H1 (cell line): ENCODE data around the gene RPL21. TPM values are rescaled to one million over a fixed set of nuclear protein-coding genes. Genes with fewer than 3 reads are reported as not detected.

Experiments used
- CTCF ChIA-PET: fragments of 300-600 bp; sonication (Branson Sonifier 250); formaldehyde crosslinking; loops from one replicate; lab custom pipeline; 2021; ENCODE audit not compliant: partially characterized antibody; lab: Charles Lee
- POLR2A ChIA-PET: fragments of 300-600 bp; sonication (Branson Sonifier 250); formaldehyde crosslinking; loops from one replicate; lab custom pipeline; 2021; ENCODE audit warnings: inconsistent platforms; ENCODE audit not compliant: partially characterized antibody; lab: Charles Lee
- DNase-seq, 2 experiments: peaks; one replicate each; pipeline versions ENCODE4 v3.0.0 to v3.0.0-alpha.2; 2010 to 2022; ENCODE audit warnings: low spot score in 2 of 2, low read depth in 1 of 2, mixed read lengths in 1 of 2
- FAIRE-seq: peaks from 2 replicates; lab custom pipeline; 2011; peaks lifted over from hg19 to GRCh38; lab: Jason Lieb, UNC
- H2AFZ ChIP-seq: 2 replicates; pipeline ENCODE4 v1.8.1; 2012; ENCODE audit warnings: low read length, inconsistent platforms
- H2AK5ac ChIP-seq: 2 replicates; pipeline ENCODE4 v1.6.1; 2013; ENCODE audit warnings: low read depth, low read length
- H2BK120ac ChIP-seq: replicated peaks from 2 replicates; pipeline ENCODE3; 2013; ENCODE audit warnings: low read depth, low read length, inconsistent platforms
- H2BK12ac ChIP-seq: 2 replicates; pipeline ENCODE4 v1.6.1; 2013; ENCODE audit warnings: low read depth, low read length
- H2BK15ac ChIP-seq: 2 replicates; pipeline ENCODE4 v1.6.1; 2013; ENCODE audit warnings: low read length
- H2BK20ac ChIP-seq: 2 replicates; pipeline ENCODE4 v1.6.1; 2013; ENCODE audit warnings: low read length
- H2BK5ac ChIP-seq: 2 replicates; pipeline ENCODE4 v1.6.1; 2013; ENCODE audit warnings: low read depth, low read length
- H3K14ac ChIP-seq: 2 replicates; pipeline ENCODE4 v1.6.1; 2013; ENCODE audit warnings: inconsistent platforms; ENCODE audit not compliant: insufficient read length
- H3K18ac ChIP-seq: 2 replicates; pipeline ENCODE4 v1.6.1; 2013; ENCODE audit warnings: low read length; ENCODE audit errors: extremely low read depth
- H3K23ac ChIP-seq: 2 replicates; pipeline ENCODE4 v1.6.1; 2013; ENCODE audit warnings: inconsistent platforms; ENCODE audit not compliant: insufficient read length
- H3K23me2 ChIP-seq: 2 replicates; pipeline ENCODE4 v1.6.1; 2013; ENCODE audit warnings: low read depth, low read length
- H3K27ac ChIP-seq: 2 replicates; pipeline ENCODE4 v1.6.1; 2011; ENCODE audit warnings: low read depth, low read length, inconsistent platforms
- H3K27me3 ChIP-seq, 4 experiments: replicated peaks in 1 of 4; 1 replicate in 1 of 4; 2 replicates in 3 of 4; pipeline versions ENCODE4 v1.6.1 to v1.8.1; 2011 to 2013; ENCODE audit warnings: low read length in 3 of 4, mild to moderate bottlenecking in 3 of 4, inconsistent platforms in 2 of 4, mixed read lengths in 2 of 4, moderate library complexity in 1 of 4; ENCODE audit not compliant: control insufficient read depth in 3 of 4, insufficient read depth in 3 of 4; ENCODE audit errors: extremely low read depth in 1 of 4
- H3K36me3 ChIP-seq, 4 experiments: 2 replicates each; pipeline versions ENCODE4 v1.6.1 to v1.8.1; 2011 to 2013; ENCODE audit warnings: mild to moderate bottlenecking in 4 of 4, low read length in 3 of 4, moderate library complexity in 2 of 4, control low read depth in 1 of 4, inconsistent platforms in 1 of 4; ENCODE audit not compliant: insufficient read depth in 4 of 4, control insufficient read depth in 2 of 4
- H3K4ac ChIP-seq: replicated peaks from 2 replicates; pipeline ENCODE3; 2013; ENCODE audit warnings: low read length, low read depth, mixed read lengths, inconsistent platforms; ENCODE audit not compliant: insufficient read length
- H3K4me1 ChIP-seq, 4 experiments: replicated peaks in 1 of 4; 1 replicate in 1 of 4; 2 replicates in 3 of 4; pipeline versions ENCODE4 v1.6.1 to v1.8.1; 2011 to 2013; ENCODE audit warnings: low read length in 3 of 4, inconsistent platforms in 2 of 4, mixed read lengths in 1 of 4; ENCODE audit not compliant: insufficient read depth in 4 of 4, control insufficient read depth in 3 of 4
- H3K4me2 ChIP-seq, 2 experiments: 2 replicates each; pipeline versions ENCODE4 v1.6.1 to v1.8.1; 2011 to 2013; ENCODE audit warnings: low read depth in 2 of 2, low read length in 2 of 2, control low read depth in 1 of 2, inconsistent platforms in 1 of 2, mild to moderate bottlenecking in 1 of 2; ENCODE audit not compliant: insufficient read depth in 1 of 2
- H3K4me3 ChIP-seq, 4 experiments: fragments of 200-600, 300-600 bp in 1 of 4; sonication (generic), shearing (Covaris generic), sonication (Bioruptor Twin) in 1 of 4; 2 replicates each; pipeline versions ENCODE4 v1.5.1 to v1.8.1; 2011 to 2016; ENCODE audit warnings: low read length in 4 of 4, low read depth in 3 of 4, control low read depth in 2 of 4, inconsistent platforms in 2 of 4, mild to moderate bottlenecking in 2 of 4, mixed read lengths in 1 of 4, moderate library complexity in 1 of 4; ENCODE audit not compliant: insufficient read depth in 2 of 4; ENCODE audit errors: extremely low read depth in 1 of 4
- H3K56ac ChIP-seq: replicated peaks from 2 replicates; pipeline ENCODE3; 2013; ENCODE audit warnings: low read depth, mild to moderate bottlenecking, mixed read lengths, low read length, inconsistent platforms; ENCODE audit not compliant: insufficient read length
- H3K79me1 ChIP-seq: 2 replicates; pipeline ENCODE4 v1.6.1; 2013; ENCODE audit warnings: low read depth, low read length, control low read depth
- H3K79me2 ChIP-seq, 2 experiments: 2 replicates each; pipeline versions ENCODE4 v1.6.1 to v1.8.1; 2012 to 2013; ENCODE audit warnings: low read length in 2 of 2, mild to moderate bottlenecking in 2 of 2, inconsistent platforms in 1 of 2; ENCODE audit not compliant: insufficient read depth in 2 of 2, control insufficient read depth in 1 of 2
- H3K9ac ChIP-seq, 4 experiments: replicated peaks in 1 of 4; 1 replicate in 1 of 4; 2 replicates in 3 of 4; pipeline versions ENCODE4 v1.6.1 to v1.8.1; 2011 to 2013; ENCODE audit warnings: low read depth in 3 of 4, low read length in 3 of 4, control low read depth in 2 of 4, mild to moderate bottlenecking in 2 of 4, moderate library complexity in 2 of 4, inconsistent platforms in 1 of 4; ENCODE audit errors: extremely low read depth in 1 of 4
- H3K9me3 ChIP-seq, 2 experiments: 2 replicates each; pipeline versions ENCODE4 v1.6.1 to v1.8.1; 2012 to 2013; ENCODE audit warnings: mild to moderate bottlenecking in 2 of 2, moderate library complexity in 2 of 2, control low read depth in 1 of 2, inconsistent platforms in 1 of 2, low read depth in 1 of 2, low read length in 1 of 2, mixed read lengths in 1 of 2; ENCODE audit not compliant: insufficient read depth in 2 of 2
- H4K20me1 ChIP-seq, 2 experiments: replicated peaks in 1 of 2; 2 replicates each; pipeline versions ENCODE3 to v1.8.1; 2011 to 2013; ENCODE audit warnings: inconsistent platforms in 2 of 2, low read length in 2 of 2, mild to moderate bottlenecking in 1 of 2; ENCODE audit not compliant: insufficient read depth in 2 of 2, control insufficient read depth in 1 of 2
- H4K5ac ChIP-seq: 2 replicates; pipeline ENCODE4 v1.6.1; 2013; ENCODE audit warnings: low read length, low read depth, mixed read lengths, inconsistent platforms; ENCODE audit not compliant: insufficient read length
- H4K8ac ChIP-seq: 2 replicates; pipeline ENCODE4 v1.8.0; 2013; ENCODE audit warnings: mild to moderate bottlenecking, moderate library complexity, low read length, inconsistent platforms; ENCODE audit not compliant: insufficient read depth; ENCODE audit errors: extremely low read depth
- H4K91ac ChIP-seq: replicated peaks from 2 replicates; pipeline ENCODE3; 2013; ENCODE audit warnings: low read length, mixed read lengths, inconsistent platforms; ENCODE audit not compliant: insufficient read length
- CBX5 ChIP-seq: fragments of 300-800, 300-1000 bp; sonication (generic); IDR thresholded peaks from 2 replicates; pipeline ENCODE4 v1.7.1; 2016; ENCODE audit warnings: antibody characterized with exemption, low read length, low read depth
- POLR2A ChIP-seq, 2 experiments: IDR thresholded peaks; 1 replicate in 1 of 2; 2 replicates in 1 of 2; pipeline ENCODE4 v1.6.1; 2011; ENCODE audit warnings: low read depth in 2 of 2, low read length in 2 of 2, mild to moderate bottlenecking in 2 of 2; ENCODE audit errors: control extremely low read depth in 1 of 2
- POLR2AphosphoS5 ChIP-seq: IDR thresholded peaks from 2 replicates; pipeline ENCODE4 v1.6.1; 2011; ENCODE audit warnings: low read depth, low read length
- WGBS, 2 experiments: shearing (Covaris generic) in 1 of 2; methylation state at CpG; one replicate each; pipeline versions ENCODE4 v1.1.6 to v1.1.7; 2013 to 2015; ENCODE audit warnings: low lambda C conversion rate in 2 of 2, mixed read lengths in 2 of 2, inconsistent platforms in 1 of 2, low coverage in 1 of 2, missing lambda C conversion rate in 1 of 2; ENCODE audit not compliant: insufficient replicate concordance in 2 of 2, insufficient coverage in 1 of 2, insufficient read length in 1 of 2; ENCODE audit errors: extremely low coverage in 1 of 2, missing lambda C conversion rate in 1 of 2; 5-methylcytosine and 5-hydroxymethylcytosine counted together
- polyA plus RNA-seq, 7 experiments: library from polyadenylated mRNA; depleted of rRNA in 3 of 7; stranded (reverse) in 5 of 7; unstranded in 2 of 7; fragments of >200 nt in 5 of 7; fragments of 200-250 nt in 2 of 7; gene quantifications; 1 replicate in 5 of 7; 2 replicates in 1 of 7; 4 replicates in 1 of 7; pipeline versions ENCODE4 v1.2.1 to v1.2.3, GENCODE V29; 2011 to 2013; ENCODE audit warnings: missing spikeins in 2 of 7, mixed read lengths in 2 of 7
- total RNA-seq: library from RNA; stranded (reverse); fragmentation: NEBNext Ultra II Directional; extraction: Animal tissue kit (Norgen Biotek cat#: 25700); gene quantifications from 2 replicates; pipeline ENCODE4 v1.2.1, GENCODE V29; 2021

The RPL21 gene
- total and polyA plus RNA-seq, 2 of the 8 experiments (the other 6 are each of a cell fraction or from before 2014, with no cell fraction given): 624 to 1,283 TPM

DNA sequence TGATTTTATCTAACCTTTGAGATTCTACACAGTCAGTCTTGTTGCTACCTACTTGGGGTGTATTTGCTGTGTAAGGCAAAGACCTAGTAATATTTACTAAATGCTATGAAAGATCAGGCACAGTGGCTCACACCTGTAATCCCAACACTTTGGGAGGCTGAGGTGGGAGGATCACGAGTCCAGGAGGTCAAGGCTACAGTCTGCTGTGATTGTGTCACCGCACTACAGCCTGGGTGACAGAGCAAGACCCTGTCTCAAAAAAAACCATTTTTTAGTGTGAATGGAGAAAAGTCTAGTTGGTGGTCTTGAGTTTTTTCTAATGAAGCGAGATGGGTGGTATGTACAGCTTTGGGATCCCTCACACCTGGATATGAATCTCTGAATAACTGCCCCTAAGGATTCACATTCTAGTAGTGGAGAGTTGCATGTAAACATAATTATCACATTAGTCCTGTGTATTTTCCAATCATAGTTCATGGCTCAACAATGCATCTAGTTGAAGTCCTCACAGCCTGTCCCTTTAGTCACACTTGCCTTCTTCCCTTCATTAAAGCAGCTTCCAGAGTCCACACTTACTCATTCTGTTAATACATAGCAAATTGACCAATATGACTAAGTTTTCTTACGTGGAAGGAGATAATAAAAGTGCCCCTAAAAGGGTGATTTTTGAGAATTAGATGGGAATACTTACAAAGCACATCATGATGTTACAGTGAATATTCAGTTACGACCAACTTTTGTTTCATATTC lies 7.5 kb downstream of the RPL21 start:
- TF ChIP-seq POLR2A (IDR thresholded peaks at IDR 0.05; ENCODE audit: control extremely low read depth in 1 of 2, low read depth in 2 of 2, low read length in 2 of 2) (peak; percentile 35 to 72; a peak in 2 of 3 replicates), POLR2AphosphoS5 (peak; percentile 75), CBX5 (no peak)
- TF ChIP-seq, all 59 proteins: peak for 2
- no peak overlapping the region for H3K56ac ChIP-seq
- 94% methylated on average over 5 of the region's 5 CpGs; no CpG with 5 or more reads in 1 of the 2 experiments for WGBS, 2 experiments
- peaks cover 0 to 22% of the 10 kb centered on the region in 2 experiments; a peak in 3 of 4 replicates for H3K79me2 ChIP-seq
- no peak overlapping the region for H4K91ac ChIP-seq
- no peak overlapping the region for H3K4me3 ChIP-seq
- no peak overlapping the region for H3K18ac ChIP-seq
- H3K4me1 ChIP-seq: peaks cover 0 to 2% (median under 1%) of the 10 kb centered on the region in 4 experiments; a peak in 4 of 7 replicates
- no peak overlapping the region for H3K27ac ChIP-seq
- DNase-seq (no peak), FAIRE-seq (no peak)
- no peak overlapping the region for H2AK5ac ChIP-seq
- no peak overlapping the region for H2AFZ ChIP-seq
- no peak overlapping the region for H3K23ac ChIP-seq
- no peak overlapping the region for H3K14ac ChIP-seq
- peaks cover 3 to 7% of the 10 kb centered on the region in 2 experiments for H4K20me1 ChIP-seq
- H2BK5ac ChIP-seq: no peak overlapping the region
- H4K5ac ChIP-seq: no peak overlapping the region
- CTCF ChIA-PET: interaction anchor here (0.7 kb wide), 1 partner anchor 13 kb away, joined by 3 read pairs; no protein-coding TSS in a partner anchor
- H2BK20ac ChIP-seq: no peak overlapping the region
- no peak overlapping the region for H3K4ac ChIP-seq
- H2BK15ac ChIP-seq: no peak overlapping the region
- H4K8ac ChIP-seq: no peak overlapping the region
- no peaks in the 10 kb centered on the region for H3K9me3 ChIP-seq
- no peaks in the 10 kb centered on the region for H3K23me2 ChIP-seq
- POLR2A ChIA-PET: interaction anchor here (0.7 to 8.3 kb wide), 10 partner anchors 8 to 94 kb away, joined by 3 to 197 read pairs (median 6); partner anchors contain the start of genes RASL11A and RPL21
- H3K4me2 ChIP-seq: no peak overlapping the region
- H2BK12ac ChIP-seq: no peak overlapping the region
- H3K79me1 ChIP-seq: no peaks in the 10 kb centered on the region
- peaks cover 9 to 58% (median 39%) of the 10 kb centered on the region in 4 experiments for H3K36me3 ChIP-seq
- H3K9ac ChIP-seq: no peak overlapping the region
- H2BK120ac ChIP-seq: no peak overlapping the region
- H3K27me3 ChIP-seq: no peaks in the 10 kb centered on the region
